HG03196 (cell line): Measurements from ENCODE around the gene ZNF365.
"Not testable (repeated sequence)": the region's sequence is repeated elsewhere in the genome, so short reads cannot be mapped to it uniquely, and the experiment has no call there.

Experiments
- ATAC-seq: cut with Tn5 transposase; IDR thresholded peaks from one replicate; pipeline ENCODE4 v1.9.1; 2021; ENCODE audit not compliant: unreplicated experiment

ZNF365 gene, protein sequence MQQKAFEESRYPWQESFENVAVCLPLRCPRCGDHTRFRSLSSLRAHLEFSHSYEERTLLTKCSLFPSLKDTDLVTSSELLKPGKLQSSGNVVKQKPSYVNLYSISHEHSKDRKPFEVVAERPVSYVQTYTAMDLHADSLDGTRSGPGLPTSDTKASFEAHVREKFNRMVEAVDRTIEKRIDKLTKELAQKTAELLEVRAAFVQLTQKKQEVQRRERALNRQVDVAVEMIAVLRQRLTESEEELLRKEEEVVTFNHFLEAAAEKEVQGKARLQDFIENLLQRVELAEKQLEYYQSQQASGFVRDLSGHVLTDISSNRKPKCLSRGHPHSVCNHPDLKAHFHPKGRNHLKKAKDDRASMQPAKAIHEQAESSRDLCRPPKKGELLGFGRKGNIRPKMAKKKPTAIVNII

DNA sequence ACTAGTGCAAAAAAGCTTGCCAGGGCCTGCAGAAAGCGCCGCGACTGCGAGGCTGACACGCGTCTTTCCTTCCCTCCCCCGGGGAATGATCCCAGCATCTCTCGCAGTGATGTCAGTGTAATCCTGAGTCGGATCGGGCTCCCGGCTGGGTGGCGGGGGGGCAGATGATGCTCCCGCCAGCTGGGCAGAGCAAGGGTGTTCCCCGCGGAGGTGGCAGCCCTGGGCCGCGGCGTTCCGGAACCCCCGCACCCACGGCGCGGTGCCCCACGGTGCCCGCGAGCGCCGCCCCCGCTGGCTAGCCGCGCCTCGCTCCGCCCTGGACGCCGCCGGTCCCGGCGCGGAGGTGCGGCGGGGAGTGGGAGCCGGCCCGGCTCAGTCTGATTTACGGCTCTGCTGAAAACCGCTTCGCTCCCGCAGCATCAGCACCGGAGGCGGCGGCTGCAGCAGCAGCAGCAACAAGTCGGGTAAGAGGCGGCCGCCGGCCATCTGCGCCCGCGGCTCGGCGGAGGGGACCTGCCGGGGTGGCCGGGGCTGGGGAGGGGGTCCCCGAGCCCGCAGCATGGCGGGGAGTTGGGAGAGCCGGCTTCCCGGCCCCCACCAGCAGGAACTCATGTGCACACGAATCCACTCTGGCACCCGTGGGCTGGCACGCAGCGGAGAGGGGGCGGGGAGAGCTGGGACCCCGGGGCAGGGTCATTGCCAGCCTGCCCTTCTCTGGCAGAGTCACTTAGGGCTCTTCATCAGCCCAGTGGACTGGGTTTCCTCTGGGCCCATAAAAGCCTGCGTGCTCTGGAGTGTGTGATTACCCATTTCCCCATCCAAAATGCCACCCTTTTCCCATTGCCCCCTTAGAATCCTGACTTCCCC, at the start of gene ZNF365:
Gene ZNF365 (plus strand): TSS at position 375 of the 867 bp plus-strand sequence. CDS start 1,825 bp downstream, outside the sequence.
- ATAC-seq: no peak

DNA sequence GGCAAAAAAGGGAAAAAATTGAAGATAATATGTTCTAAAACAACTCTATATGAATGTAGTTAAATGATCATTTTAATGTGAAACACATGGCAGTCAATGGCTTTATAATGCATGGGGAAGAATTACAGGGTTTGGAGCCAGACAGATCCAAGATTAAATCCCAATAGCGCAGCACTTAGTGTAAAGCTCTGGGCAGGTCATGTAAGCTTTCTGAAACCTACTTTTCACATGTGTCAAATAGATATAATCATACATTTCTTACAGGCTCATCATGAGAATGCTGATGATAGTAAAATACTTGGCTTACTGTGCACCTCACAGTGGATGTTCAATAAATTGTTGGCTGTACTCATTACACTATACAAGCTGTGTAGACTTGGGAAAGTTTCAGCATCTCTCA, 48.0 kb upstream of the ZNF365 start:
- ATAC-seq: no peak

GRCh38 chr10:62327885-62328284, 46.3 kb upstream of the ZNF365 start:
- no peak for ATAC-seq

DNA sequence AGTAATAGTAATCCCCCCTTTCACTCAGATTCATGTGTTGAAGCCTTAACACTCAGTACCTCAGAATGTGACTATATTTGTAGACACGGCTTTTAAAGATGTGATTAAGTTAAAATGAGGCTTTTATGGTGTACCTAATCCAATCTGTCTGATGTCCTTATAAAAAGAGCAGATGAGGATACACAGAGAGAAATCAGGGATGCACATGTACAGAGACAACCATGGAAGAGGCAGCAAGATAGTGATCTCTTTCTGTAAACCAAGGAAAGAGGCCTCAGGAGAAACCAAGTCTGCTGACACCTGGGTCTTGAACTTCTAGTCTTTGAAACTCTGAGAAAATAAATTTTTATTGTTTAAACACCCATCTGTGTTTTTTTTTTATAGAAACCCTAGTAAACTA, 44.0 kb upstream of the ZNF365 start:
- no peak for ATAC-seq

DNA sequence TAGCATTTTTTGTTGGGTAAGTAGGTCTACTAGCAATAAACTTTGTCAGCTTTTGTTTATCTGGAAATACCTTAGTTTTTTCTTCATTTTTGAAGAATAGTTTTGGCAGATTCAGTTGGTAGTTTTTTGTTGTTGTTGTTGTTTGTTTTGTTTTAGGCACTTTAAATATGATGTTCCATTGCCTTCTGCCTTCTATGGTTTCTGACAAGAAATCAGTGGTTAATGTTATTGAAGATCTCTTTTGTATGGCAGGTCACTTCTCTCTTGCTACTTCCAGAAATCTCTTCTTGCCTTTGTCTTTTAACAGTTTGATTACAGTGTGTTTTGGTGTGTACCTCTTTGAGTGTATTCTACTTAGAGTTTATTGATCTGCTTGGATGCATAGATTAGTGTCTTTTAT, 41.8 kb upstream of the ZNF365 start:
- no peak for ATAC-seq

DNA sequence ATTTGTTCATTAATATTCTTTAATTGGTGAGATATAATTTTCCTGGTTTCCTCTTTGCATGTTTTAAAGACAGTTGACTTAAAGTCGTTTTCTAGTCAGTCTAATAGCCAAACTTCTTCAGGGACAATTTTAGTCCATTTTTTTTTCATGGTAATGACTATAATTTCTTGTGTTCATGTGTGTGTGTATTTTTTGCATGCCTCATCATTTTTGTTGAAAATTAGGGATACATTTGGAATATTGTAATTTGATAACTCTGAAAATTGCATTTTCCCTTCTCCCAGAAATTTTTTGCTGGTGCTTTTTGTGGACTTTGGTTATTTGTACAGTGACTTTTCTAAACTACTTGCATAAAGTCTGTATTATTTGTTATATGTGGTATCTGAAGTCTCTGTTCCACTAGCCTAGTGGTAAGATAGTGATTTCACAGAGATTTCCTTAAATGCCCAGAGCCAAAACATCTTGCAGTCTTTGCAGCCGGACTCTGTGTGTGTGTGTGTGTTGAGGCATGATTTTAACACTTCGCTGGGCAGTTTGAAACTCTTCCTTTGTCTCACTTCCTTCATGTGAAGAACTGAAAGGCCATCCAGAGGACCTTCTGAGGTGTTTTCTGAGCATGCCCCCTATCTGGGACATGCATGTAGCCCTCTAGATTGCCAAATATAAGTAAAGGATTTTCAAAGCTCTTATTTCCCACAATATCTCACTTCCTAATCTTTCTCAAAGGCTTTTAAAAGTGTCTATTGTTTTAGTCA, 40.9 kb upstream of the ZNF365 start:
- no peak for ATAC-seq

DNA sequence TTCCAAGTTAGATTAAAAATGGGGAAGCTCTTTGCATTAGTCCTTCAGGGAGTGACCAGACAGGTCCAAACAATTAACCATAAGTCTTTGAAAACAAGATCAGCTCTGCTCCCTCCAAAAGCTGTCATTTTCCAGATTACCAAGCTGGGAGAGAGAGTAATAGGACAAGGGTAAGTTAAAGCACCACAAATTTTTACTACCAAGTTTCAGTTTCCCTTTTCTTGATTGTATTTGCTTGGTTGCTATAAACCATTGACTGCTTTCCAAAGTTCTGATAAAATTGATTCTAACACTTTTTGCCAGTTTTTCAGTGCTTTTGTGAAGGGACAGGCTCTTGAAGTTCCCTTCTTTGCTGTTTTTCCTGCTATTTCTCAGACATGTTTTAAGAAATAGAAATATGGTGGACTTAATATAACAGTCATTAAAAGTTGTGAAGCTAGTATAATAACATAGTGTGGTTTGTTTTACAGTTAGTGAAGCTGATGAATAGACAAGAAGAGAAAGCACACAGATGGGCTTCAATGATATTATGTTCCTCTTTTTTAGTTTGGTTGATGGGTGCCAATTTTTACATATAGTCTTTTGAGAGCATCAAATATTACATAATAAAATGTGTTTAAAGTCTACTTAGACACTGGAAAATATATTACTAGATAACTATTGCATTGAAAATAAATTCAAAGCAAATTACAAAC, 40.0 kb upstream of the ZNF365 start:
- no peak for ATAC-seq

DNA sequence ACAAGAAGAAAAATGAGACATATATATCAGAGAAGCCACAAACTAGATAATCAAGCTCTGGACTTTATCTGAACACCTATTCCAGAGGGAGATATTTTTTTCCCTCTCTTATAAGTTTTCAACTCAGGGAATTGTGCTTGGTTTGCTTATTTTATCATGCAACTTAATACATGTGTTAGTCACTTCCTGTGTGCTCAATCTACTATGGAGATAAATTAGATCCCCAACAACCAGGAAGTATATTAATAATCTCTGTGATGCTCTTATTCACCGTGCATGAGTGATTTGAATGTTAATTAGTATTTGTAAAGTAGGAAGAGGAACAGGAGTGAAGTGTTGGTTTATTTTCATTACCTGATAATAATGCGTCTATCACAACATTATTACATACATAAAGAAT, 38.8 kb upstream of the ZNF365 start:
- ATAC-seq: no peak

- ATAC-seq: no peak
These were observed 37.8 kb upstream of the ZNF365 start for GRCh38 chr10:62336404-62336803.

DNA sequence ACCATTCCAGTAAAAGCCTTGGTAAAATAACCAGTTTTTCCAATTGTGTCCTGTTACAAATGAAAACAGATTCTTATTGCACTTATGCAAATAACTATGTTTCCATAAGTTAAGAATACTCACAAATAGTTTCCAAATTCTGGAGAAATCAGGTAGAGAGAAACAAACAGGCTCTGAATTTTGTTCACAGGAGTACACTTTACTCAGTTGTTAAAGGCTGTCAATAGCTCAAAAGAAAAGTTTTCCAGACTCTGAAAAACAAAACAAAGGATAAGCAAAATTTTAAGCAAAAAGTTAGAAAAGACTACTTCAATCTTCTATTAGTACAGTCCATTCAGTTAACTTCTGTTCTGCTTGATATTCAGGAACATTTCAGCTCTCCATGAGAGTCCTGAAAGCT, 32.8 kb upstream of the ZNF365 start:
- no peak for ATAC-seq

GRCh38 chr10:62343000-62343399, 31.2 kb upstream of the ZNF365 start:
- ATAC-seq: no peak

DNA sequence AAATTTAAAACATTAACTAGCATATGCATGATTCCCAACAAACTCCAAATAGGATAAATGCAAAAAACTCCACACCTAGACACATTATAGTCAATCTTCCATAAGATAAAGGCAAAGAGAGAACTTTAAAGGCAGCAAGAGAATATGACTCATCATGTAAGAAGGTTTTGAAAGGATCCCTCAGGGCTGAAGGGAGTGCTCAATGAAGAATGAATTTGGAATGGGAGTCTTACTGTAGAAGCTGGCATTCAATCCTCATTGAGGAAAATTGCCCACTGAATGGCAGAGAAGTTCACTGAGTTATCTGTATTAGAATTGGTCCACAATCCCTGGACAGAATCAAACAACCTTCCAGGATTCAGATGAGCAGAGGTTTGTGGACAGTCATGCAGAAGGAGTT, 26.1 kb upstream of the ZNF365 start:
- no peak for ATAC-seq

DNA sequence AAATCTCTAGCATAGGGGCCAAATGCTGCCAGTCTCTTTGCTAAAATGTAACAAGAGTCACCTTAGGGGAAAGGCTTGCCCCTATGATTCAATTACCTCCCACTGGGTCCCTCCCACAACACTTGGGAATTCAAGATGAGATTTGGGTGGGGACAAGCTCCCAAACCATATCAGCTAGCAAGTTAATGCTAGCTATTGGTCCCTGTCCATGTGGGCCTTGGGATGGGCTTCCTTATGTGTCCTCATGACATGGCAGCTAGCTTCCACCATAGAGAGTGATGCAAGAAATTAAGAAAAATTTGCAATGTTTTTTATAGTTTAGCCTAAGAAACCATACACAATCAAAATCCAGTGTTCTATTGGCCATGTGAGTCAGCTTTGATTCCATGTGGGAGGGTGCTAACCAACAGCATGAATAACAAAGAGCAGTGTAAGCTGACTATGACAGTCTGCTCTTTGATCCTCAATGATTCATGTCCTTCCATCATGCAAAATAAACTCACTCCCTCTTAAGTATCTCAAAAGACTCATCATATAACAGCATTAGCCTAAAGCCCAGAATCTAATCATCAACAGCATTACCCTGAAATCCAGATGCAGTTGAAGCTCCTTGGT, 21.7 kb upstream of the ZNF365 start:
- no peak for ATAC-seq

DNA sequence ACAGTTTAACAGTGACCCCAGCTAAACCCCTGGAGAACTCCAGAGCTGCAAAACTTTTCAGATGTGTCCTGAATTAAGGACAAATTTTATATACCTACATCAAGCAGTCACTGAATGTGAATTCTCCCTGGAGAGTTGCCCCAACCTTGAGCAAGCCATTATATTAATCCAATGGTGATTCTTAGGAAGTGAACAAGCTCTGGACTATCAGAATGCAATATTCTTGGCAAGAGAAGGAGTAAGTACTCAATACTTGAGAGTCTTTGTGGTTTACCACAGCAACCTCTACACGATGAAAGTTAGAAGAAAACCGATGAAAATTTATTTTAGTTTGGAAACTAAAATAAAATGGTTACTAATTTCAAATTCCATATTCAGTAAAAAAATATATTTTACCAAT, 19.3 kb upstream of the ZNF365 start:
- ATAC-seq: no peak

GRCh38 chr10:62356447-62356846, 17.7 kb upstream of the ZNF365 start:
- no peak for ATAC-seq

DNA sequence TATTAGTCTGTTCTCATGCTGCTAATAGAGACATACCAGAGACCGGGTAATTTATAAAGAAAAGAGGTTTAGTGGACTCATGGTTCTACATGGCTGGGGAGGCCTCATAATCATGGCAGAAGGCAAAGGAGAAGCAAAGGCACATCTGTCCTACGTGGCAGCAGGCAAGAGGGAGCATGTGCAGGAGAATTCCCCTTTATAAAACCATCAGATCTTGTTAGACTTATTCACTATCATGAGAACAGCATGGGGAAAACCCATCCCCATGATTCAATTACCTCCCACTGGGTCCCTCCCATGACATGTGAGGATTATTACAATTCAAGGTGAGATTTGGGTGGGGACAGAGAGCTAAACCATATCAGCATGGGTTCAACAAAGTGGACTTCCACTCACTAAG, 16.0 kb upstream of the ZNF365 start:
- ATAC-seq: not testable (repeated sequence)

DNA sequence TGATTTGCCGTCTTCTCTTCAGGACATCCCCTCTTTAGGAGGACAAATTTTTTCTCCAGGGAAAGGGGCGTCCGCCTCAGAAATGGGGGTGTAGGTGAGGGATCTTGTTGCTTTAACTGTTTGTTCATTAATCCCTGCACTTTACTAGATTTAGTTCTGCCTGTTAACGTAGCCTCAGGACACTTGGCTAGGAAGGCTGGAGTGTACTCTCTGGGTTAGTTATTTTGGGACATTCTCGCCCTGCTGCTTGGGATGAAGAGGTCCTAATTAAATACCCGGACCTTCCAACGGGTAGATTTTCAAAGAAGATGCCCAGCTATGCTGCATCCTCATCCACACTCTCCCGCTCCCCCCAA, 552 bp upstream of the ZNF365 start:
- ATAC-seq: no peak

DNA sequence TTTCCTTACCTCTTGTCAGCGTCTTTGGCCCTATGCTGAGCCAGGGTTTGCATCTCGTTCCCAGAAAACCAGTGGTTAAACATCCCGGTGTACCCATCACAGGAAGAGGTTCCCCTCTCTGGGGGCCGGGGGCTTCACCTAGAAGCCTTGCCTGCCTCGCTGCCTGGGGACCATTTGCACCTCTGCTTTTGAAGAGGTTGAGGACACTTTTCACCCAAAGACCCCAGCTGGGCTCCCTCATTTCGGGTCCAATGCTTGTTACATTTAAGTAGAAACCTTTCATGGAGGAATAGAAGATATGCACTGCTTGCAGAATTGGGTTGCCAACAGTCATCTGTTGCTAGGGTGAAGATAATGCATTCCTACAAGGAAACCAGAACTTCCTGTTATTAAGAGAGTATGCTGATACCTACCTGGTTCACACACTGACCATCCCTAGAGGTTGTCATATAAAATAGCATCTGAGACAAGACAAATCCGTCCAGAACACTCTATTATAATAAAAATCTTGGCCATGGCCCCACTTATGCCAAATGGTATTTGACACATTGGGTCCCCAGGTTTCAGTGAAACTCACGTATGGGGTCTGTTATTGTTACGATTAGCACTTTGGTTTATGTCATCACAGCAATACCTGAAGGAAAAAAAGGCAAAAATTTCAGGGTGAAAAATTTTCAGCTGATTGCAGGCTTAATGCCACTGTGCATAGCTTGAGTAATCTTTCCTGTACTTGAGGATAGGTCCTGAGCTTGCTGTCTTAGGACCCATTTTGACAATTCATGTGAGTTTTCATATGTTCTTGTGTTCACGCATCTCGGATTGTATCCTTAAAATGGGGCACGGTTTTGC, 917 bp downstream of the ZNF365 start:
- ATAC-seq: no peak
